LNCAP (cell line): ENCODE results near the gene SLCO4A1.

ENCODE experiments used
- TF ChIP-seq, protein P1 (sequence below): fragments of 450-650 bp; IDR thresholded peaks from 2 replicates; pipeline ENCODE4 v1.5.1; 2017; ENCODE audit warnings: mild to moderate bottlenecking

Gene SLCO4A1

GRCh38 chr20:62706344-62706743 lies 64.0 kb downstream of the SLCO4A1 start:
- TF ChIP-seq, protein P1, sequence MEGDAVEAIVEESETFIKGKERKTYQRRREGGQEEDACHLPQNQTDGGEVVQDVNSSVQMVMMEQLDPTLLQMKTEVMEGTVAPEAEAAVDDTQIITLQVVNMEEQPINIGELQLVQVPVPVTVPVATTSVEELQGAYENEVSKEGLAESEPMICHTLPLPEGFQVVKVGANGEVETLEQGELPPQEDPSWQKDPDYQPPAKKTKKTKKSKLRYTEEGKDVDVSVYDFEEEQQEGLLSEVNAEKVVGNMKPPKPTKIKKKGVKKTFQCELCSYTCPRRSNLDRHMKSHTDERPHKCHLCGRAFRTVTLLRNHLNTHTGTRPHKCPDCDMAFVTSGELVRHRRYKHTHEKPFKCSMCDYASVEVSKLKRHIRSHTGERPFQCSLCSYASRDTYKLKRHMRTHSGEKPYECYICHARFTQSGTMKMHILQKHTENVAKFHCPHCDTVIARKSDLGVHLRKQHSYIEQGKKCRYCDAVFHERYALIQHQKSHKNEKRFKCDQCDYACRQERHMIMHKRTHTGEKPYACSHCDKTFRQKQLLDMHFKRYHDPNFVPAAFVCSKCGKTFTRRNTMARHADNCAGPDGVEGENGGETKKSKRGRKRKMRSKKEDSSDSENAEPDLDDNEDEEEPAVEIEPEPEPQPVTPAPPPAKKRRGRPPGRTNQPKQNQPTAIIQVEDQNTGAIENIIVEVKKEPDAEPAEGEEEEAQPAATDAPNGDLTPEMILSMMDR = no peak

DNA sequence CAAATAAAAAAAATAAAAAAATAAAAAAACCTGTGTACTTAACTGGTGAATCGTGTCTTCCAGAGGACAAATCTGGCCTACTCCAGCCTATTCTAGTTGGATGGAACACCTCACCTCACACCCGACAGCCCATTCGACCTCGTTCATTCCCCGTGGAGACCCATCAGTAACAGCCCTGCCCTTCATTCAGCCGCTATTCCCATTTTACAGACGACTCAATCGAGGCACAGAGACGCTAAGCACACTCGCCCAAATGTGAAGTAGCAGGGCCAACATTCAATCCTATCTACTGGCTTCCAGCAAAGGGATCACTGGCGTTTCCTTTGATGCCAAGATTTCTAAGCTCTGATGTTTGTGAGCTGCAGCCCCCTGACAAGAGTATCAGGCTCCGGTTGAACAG lies 64.6 kb downstream of the SLCO4A1 start:
- TF ChIP-seq, protein P1 = no peak

- TF ChIP-seq, protein P1 = no peak
Measured at GRCh38 chr20:62707276-62707920, 65.1 kb downstream of the SLCO4A1 start.

GRCh38 chr20:62707921-62708521 lies 65.7 kb downstream of the SLCO4A1 start:
- TF ChIP-seq, protein P1 = peak; percentile 22; the same call in 1 of the 2 replicates

- TF ChIP-seq, protein P1 = no peak
Measured at GRCh38 chr20:62708591-62709536, 66.6 kb downstream of the SLCO4A1 start, which contains the start of gene NTSR1. Gene NTSR1 (plus strand): TSS chr20:62708836. CDS start chr20:62709208, 372 bp downstream.

DNA sequence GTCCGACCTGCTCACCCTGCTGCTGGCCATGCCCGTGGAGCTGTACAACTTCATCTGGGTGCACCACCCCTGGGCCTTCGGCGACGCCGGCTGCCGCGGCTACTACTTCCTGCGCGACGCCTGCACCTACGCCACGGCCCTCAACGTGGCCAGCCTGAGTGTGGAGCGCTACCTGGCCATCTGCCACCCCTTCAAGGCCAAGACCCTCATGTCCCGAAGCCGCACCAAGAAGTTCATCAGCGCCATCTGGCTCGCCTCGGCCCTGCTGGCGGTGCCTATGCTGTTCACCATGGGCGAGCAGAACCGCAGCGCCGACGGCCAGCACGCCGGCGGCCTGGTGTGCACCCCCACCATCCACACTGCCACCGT lies 67.2 kb downstream of the SLCO4A1 start:
- TF ChIP-seq, protein P1 = no peak

GRCh38 chr20:62710221-62710885 lies 68.0 kb downstream of the SLCO4A1 start:
- TF ChIP-seq, protein P1 = no peak
